H54 (cell line): ENCODE measurements around the gene APP.
"Not testable (repeated sequence)": the region's sequence is repeated elsewhere in the genome, so short reads cannot be mapped to it uniquely, and the experiment has no call there.

Experiments
- DNase-seq: peaks from one replicate; pipeline ENCODE4 v3.0.0; 2011; ENCODE audit warnings: low spot score, mixed read lengths; ENCODE audit not compliant: insufficient read length
- FAIRE-seq: peaks from 3 replicates; lab custom pipeline; 2011; peaks lifted over from hg19 to GRCh38; lab: Jason Lieb, UNC
- POLR2A ChIP-seq: IDR thresholded peaks from 2 replicates; pipeline ENCODE4 v1.6.1; 2011; ENCODE audit warnings: low read depth, mild to moderate bottlenecking, low read length

The APP gene

DNA sequence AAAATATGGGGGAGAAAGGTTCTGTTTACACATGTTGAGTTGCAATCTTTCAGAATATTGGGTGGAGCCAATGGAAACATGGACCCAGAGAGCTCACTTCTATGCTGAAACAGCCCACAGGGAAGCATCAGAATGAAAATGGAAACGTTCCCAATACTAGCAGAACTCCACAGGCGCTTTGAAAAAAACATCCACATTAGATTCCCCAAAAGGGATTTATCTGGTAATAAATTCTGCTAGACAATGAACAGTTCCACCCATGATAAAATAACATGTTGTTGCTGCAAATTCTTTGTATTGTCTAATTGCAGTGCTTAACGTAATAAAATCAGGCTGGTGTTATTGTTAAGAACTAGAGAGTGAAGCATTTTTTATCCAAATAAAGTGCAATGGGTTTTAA lies 238.8 kb downstream of the APP start:
- no peak for TF ChIP-seq POLR2A
- DNase-seq (no peak), FAIRE-seq (no peak)

DNA sequence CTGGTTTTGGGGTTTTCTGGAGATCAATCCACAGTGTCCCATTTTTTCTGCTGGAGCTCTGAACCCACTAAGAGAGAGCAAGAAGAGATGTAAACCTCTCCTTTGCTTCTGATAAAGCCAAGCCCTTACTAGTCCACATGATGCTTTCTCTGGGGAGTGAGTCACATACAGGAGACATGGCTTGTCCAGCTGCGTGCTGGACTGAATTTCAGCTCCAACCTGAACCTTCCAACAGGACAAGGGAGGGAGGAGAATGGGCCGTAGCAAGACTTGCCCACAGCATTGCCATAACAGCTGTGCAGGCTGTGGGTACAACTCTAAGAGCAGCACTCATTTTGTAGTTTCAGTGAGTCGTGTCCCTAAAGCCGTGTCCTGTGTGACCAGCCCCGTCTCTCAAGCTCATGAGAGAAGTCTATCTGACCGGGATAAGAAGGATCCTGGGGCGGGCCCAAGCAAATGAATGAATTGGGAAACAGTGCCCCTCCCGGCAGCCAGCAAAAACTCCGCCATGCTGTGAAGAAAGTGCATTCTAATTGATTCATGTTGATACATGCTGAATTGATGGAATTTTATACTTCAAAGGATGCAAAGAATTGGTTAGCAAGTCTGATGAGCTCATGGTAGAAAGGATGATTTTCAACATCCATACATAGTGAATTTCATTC lies 240.6 kb downstream of the APP start:
- DNase-seq (no peak), FAIRE-seq (no peak)
- no peak for TF ChIP-seq POLR2A

DNA sequence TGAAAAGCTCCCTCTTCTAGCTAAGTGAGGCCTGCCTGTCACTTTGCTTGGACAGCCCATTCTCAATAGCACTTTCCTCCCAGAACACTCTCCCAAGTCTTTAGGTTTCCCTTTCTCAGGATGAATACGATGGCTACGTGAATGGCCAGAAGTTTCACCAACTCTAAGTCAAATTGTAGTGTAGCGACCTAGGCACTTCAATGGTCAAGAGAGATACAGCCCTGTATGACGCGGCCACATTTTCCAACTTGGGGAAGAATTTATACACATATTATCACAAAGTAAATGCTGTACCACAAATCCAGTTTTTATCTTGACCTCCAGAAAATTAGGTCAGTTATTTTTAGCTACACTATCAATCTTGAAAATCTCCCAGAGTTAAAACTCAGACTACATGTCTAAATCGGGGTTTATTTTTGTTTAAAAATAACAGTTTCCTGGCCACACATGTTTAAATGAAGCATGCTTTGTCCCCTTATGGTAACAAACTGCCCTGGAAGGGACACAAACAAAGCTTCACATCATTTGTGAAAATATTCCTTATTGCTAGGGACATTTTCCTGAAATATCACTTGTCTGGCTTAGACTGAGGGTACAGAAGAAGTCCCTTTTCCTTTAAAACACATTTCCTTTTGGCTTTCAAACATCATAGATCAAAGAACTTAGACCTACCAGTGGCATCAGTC lies 243.2 kb downstream of the APP start:
- TF ChIP-seq POLR2A, result no peak
- DNase-seq (no peak), FAIRE-seq (no peak)

DNA sequence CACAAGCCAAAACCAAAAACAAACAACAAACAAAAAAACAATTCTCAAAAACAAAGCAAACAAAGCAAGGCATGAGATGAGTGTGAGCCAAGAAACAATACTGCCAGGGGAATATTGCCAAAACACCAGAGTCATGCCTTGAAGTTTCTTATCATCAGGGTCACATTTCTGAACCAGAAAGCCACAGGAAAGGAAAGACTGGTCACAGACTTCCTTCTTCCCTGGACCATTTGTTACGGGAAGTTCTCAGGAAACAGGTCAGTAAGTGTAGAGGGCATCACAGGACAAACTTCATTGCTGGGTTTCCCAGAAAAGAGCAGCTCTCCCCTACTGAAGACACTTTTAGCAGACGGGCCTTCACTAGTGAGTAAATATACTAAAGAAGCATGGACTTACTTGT lies 244.6 kb downstream of the APP start:
- TF ChIP-seq POLR2A, result no peak
- FAIRE-seq, result no peak
- DNase-seq, result no peak

DNA sequence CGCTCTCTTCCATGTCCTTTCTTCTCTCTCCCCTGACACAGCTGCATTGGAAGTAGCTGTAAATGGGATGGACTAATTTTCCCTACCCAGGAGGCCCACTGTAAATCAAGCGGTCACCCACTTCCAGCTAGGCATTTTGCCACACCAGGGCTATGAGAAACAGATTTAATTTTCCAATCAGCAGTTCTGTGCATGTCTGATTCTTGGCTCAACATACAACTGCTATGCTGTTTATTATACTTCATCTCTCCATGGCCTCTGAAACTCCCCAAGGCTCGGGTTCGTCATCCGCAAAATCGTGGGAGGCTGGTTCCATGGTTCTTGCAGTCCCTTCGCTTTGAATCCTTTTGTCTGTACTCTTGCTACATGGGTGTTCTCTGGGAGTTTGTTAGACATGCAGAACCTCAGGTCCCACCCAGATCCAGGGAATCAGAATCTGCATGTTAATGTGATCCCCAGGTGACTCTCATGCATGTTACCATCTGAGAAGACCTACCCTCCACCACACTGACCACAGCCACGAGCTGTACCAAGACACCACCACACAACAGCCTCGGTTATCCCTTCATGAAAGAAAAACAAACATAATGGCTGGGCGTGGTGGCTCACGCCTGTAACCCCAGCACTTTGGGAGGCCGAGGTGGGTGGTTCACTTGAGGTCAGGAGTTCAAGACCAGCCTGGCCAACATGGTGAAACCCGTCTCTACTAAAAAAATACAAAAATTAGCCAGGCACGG lies 245.3 kb downstream of the APP start:
- no peak for FAIRE-seq
- no peak for DNase-seq
- TF ChIP-seq POLR2A, result no peak

DNA sequence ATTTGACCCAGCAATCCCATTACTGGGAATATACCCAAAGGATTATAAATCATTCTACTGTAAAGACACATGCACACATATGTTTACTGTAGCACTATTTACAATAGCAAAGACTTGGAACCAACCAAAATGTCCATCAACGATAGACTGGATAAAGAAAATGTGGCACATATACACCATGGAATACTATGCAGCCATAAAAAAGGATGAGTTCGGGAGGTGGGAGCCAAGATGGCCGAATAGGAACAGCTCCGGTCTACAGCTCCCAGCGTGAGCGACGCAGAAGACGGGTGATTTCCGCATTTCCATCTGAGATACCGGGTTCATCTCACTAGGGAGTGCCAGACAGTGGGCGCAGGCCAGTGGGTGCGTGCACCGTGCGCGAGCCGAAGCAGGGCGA lies 252.4 kb downstream of the APP start:
- FAIRE-seq, result not testable (repeated sequence)

DNA sequence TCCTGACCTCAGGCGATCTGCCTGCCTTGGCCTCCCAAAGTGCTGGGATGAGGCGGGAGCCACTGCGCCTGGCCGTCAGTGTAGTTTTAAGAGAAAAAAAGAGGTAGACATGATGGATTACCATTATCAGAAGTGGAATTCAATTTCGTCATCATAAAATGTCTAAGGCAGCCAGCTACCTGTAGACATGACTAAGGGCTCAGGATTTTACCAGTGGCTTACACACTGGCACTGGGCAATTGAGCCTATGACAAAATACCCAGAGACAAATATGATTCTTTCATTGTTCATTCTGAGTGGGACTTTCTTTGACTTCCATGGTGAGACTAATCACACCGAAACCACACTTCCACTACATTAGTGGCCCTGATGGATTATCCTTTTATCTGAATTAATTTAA lies 254.3 kb downstream of the APP start:
- no peak for TF ChIP-seq POLR2A
- FAIRE-seq (no peak), DNase-seq (no peak)

More for the DNA sequence above, 252.4 kb downstream of the APP start:
- DNase-seq, result not testable (repeated sequence)

DNA sequence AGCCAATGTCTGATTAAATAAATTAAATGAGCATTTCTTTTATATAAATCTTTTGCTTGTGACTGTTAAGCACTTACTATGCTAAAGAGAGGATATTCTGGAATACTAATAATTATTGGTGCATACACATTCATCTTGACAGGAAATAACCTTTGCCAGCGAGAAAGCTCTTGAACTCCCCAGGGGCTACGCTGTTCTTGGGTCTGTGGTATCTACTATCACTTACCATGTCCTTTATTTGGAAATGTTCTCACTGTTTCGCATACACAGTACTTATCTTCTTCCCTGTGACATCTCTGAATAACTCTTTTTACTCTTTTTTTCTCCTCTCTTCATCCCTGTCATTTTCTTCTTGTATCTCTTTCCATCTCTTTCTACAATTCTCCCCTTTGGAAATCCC lies 257.1 kb downstream of the APP start:
- DNase-seq (no peak), FAIRE-seq (no peak)
- no peak for TF ChIP-seq POLR2A

DNA sequence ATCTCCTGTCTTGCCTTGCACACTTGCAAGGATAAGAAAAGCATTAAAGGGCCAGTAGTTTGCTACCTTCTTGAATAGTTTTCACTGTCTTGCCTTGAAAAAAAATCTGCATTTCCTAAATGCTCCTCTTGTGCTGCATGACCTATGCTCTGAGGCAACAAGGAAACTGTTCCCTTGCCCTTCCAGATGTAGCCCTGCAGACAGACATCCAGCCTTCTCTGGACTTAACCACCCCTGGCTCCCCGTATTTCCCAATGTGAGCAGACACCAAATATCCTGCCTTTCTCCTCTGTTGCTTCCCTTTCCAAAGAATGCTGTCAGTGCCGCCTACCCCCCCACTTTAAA lies 258.2 kb downstream of the APP start:
- DNase-seq (no peak), FAIRE-seq (no peak)
- TF ChIP-seq POLR2A, result no peak

DNA sequence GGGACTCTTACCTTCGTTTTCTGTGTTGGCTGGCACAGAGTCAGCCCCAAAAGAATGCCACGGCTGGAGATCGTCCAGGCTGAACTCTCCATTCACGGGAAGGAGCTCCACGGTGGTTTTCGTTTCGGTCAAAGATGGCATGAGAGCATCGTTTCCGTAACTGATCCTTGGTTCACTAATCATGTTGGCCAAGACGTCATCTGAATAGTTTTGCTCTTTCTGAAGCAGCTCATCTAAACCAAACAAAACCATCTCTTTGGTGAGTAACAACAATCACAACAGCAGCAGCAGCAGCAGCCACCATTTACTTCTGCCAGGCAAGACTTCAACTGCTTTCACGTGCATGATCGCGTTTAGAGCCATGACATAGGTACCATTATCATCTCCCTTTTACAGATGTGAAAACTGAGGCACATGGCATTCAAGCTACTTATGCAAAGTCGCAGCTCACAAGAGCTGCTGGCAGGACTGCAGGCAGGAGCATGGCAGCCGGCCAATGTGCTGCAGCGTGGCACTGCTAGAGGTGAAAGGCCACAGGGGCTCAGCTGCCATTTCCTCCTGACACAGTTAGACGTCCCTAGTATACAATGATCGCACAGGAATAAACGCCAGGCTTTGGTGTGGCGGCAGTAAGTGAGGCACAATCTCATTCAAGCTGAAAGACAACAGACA lies 258.7 kb downstream of the APP start:
- DNase-seq (no peak), FAIRE-seq (no peak)
- no peak for TF ChIP-seq POLR2A

DNA sequence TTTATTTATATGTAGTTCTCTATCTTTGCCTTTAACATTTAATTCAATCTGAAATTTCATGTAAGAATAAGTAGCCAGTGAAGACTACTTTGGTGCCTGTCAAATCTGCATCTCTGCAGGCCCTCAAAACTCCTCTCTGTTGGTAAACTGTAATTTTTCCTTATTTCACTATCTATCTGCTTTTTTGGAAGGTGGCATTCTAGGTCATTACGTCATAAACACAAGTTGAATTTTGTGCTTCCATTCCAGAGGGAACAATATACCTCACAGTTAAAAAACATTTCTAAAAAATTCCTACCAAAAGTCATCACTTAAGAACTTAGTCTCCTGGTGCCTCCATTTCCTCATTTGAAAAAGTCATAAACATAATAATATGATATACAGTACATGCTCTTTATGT lies 259.8 kb downstream of the APP start:
- no peak for TF ChIP-seq POLR2A
- FAIRE-seq, result no peak
- DNase-seq, result no peak

DNA sequence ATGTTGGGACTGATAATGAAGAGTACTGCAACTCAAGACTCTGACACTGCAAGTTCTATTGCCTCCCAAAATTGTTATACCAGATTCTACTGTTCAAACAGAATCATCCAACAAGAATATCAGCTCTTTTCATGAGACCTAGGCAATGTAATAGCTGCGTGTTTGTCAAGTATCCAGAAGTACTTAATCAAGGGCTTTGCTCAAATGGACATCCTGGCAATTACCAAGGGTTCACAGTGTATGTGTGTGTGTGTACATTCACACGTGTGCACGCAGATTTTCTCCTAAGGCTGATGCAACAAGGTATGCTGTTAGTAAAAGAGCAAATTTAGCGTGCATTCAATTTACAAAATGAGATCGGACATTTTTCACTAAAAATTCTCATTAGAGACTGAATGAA lies 261.2 kb downstream of the APP start:
- FAIRE-seq, result no peak
- no peak for DNase-seq
- TF ChIP-seq POLR2A, result no peak

DNA sequence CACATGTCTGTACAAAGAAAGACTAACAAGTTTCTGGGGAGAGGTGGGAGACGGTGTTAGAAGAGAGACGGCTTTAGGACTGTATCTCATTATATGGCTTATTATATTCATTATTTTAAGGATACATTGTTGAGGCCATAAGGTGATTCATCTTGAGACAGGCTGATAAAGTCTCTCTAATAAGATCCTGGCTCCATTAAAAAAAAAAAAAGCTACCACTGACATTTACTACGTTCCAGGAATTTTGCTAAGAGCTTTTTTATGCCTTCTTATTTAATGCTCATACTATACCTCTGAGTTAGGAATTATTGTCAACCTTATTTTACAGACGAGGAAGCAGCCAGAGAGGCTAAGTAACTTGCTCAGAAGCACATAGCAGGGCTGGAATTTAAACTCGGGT lies 262.1 kb downstream of the APP start:
- FAIRE-seq (no peak), DNase-seq (no peak)
- no peak for TF ChIP-seq POLR2A
